ENCODE data around the gene PRKCQ. TPM values are rescaled to one million over a fixed set of nuclear protein-coding genes. Genes with fewer than 3 reads are reported as not detected.
A peak's percentile ranks its signal among the peaks of the same experiment; 100 is the strongest.

The PRKCQ gene
- polyA plus RNA-seq, 10 donors, result 8.4 to 18.1 (median 13.5) TPM

- DNase-seq, result no peak
These were observed 57.8 kb downstream of the PRKCQ start for GRCh38 chr10:6522230-6522629.

DNA sequence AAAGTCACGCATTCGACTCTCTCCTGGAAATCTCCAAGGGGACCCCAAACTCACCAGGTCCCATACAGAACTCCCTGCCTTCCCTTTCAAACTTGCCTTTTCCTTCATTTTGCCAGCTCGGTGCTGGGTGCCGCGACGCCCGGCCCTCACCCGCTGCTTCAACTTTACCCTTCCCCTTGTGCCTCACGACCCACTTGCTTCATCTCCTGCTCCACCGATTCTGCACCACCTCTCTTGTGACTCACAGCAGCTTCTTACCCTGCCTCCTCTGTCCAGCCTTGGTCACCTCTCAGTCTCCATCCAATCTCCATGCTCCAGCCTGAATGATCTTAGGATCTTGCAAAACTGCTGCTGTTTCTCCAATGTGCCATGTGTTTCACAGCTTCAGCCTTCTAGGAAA lies 59.9 kb downstream of the PRKCQ start:
- DNase-seq, result no peak

DNA sequence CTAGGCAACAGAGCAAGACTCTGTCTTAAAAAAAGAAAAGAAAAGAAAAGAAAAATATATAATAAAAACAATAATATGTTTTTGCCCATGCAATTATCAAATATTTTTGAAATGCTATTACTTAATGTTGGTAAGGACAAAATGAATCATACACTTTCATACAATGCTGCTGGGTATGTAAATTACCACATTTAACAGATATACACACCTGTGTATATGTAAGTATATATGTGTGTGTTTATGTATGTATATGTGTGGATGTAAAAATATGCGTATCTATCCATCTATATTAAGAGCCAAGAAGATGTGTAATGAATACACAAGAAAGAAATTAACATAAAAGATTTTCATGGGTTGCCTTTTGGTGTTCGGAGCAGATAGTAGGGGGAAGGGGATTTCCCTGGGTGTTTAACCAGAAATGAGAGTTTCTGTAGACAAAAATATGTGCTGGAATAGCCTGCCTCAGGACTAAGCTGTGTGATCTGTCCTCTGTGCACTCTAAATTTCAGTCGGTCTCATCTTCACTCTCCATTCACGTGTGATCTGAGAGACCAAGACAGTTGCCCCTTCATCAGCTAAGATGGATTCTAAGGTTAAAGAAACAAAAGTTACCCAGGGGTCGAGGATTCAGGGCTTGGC lies 61.2 kb downstream of the PRKCQ start:
- DNase-seq, result no peak

- DNase-seq, result no peak
These were observed 63.2 kb downstream of the PRKCQ start for GRCh38 chr10:6516929-6517284.

- no peak for DNase-seq
These were observed 63.7 kb downstream of the PRKCQ start for GRCh38 chr10:6516281-6516928.

DNA sequence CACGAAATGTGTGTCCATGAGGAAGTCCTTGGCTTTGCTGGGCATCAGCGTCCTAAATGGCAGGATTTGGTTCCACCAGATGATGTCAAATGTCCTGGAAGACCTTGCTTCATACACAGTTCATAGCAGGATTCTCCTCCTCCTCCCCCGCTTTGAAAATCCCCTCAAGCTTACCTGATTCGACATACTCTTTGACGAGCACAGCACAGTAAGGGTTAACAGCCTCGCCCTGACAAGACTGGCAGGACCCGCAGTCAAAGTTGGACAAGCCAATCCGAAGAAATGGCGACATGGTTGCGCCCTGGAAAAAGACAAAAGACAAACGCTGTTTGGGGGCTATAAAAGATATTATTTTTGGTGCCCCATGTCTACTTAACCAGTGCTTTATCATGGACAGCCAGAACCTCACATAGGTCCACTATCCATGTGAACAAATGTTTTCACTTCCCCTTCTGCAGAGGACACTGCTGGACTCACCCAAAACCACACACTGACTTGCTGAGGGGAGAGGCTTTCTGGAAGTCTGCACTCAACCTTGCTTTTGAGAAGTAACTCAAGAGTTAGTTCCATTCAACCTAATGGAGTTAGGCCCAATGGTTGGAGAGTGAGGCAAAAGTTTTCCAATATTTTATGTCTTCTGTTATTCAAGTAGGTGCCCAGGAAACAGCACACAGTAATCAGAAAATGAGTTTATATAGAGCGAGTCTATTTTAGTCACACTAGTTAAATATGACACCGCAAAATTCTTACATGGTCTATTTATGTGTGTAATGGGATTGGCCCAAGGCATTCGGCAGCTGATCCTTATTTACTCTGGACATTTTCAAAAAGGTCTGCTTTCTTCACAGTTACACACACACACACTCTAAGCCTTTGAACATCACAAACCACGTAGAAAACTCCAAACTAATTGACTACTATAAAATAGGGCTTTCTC lies 65.0 kb downstream of the PRKCQ start:
- peak in 2 of 3 donors; percentile 18 for DNase-seq

GRCh38 chr10:6514180-6514579 lies 65.9 kb downstream of the PRKCQ start:
- DNase-seq, result peak in 1 of 3 donors; percentile 9

- DNase-seq, result no peak
These were observed 66.6 kb downstream of the PRKCQ start for GRCh38 chr10:6513476-6513875.

- no peak for DNase-seq
These were observed 67.9 kb downstream of the PRKCQ start for GRCh38 chr10:6512182-6512581.

DNA sequence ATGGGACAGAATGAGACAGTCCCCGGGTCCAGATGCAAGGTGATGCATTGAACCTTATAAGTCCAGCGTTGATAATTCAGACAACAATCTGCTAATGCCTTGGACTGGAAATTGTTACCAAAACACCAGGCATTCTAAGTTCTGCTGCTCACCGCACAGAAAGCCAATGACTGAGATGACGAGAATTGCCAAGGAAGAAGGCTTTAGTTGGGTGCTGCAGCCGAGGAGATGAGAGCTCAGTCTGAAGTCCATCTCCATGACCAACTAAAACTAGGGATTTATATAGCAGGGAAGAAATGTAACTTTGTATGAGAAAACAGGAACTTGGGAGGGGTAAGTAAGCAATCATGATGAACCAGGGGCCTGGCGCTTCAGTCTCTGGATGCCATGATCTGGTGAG lies 68.7 kb downstream of the PRKCQ start:
- DNase-seq, result no peak

DNA sequence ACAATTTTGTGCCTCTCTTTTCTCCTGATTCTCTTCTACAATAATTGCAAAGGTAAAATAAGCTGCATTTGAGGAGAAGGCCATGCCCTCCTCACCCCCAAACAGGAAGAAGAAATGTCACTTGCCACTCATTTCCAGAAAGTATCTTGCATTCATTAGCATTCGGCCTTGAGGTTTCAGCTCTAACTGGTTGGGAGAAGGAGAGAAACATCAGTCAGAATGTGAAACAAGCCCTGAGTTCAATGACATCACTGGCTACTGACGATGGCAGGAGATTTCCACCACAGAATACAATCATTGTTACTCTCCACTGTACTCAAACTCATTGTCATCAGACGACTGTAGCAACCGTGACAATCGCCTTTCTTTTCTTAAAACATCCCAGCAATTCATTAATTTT lies 72.8 kb downstream of the PRKCQ start:
- no peak for DNase-seq

- DNase-seq, result no peak
These were observed 74.8 kb downstream of the PRKCQ start for GRCh38 chr10:6505300-6505699.

- DNase-seq, result no peak
These were observed 75.8 kb downstream of the PRKCQ start for GRCh38 chr10:6504296-6504695.

DNA sequence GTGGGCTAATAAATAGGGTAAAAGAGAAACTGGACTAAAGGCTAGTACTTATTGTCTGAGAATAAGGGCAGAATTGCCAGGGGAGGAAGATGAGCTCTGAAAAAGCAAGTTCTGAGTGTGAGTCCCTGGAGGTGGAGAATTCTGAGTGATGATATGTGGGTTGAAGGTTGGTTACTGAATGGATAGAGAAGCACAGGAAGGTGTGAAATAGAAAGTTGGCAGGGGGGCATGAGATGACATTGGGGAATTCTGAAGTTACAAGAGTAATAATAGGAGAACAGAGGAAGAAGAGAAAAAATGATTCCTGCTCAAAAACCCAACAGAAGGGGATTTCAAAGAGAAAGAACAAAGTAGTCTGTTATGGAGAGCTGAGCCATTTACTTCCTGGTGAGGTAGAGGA lies 76.9 kb downstream of the PRKCQ start:
- no peak for DNase-seq

- no peak for DNase-seq
These were observed 78.1 kb downstream of the PRKCQ start for GRCh38 chr10:6501931-6502330.

DNA sequence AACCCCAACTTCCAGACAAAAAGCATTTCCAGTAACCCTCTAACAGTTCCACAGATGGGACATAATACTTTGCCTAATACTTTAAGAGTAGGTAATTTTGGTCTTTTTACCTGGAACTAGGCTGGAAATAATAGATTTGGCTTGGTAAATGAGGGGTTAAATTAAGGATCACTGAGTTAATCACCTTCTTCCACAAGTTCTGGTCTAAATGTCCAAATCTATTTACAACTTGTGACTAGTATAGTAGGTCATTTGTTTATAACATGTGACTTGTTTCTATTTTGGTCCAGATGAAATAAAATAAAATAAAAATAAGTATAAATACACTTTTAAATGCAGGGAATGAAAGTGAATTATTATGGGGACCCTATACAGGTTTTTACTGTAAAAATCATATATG lies 80.1 kb downstream of the PRKCQ start:
- no peak for DNase-seq

DNA sequence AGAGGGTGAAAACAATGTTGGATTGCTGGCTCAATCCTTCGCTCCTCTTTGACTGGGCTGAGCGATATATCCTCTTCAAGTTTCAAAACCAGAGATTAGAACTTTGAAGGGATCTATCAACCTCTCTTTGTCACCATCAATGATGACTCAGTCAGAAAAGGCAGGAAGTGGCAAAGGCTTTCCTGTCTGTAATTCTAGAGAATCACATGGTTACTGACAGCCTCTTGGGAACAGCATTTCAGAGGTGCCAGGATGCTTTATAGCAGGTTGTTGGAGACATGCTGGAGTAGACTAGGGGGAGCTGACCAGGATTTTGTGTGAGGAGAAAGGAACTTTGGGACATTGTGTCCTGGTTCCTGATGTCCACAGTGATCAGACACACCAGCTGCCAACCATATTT lies 81.3 kb downstream of the PRKCQ start:
- DNase-seq, result no peak

DNA sequence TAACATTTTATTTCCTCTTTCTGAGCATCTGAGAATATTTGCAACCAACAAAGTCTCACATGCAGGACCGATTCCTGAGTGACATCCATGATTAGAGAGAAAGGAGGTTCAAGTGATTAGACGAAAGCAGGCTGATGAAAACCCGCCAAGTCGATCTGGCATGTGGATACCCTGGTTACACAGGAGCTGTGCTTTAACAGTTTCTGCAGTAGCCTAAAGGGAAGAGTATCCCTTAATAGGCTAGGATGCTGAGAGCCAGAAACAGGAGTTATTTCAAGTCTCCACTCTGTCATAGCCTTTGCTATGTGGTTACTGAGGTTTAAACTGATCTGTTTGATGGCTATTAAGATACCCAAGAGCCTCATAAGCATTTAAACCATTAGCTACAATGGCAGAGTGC lies 82.5 kb downstream of the PRKCQ start:
- DNase-seq, result no peak

DNA sequence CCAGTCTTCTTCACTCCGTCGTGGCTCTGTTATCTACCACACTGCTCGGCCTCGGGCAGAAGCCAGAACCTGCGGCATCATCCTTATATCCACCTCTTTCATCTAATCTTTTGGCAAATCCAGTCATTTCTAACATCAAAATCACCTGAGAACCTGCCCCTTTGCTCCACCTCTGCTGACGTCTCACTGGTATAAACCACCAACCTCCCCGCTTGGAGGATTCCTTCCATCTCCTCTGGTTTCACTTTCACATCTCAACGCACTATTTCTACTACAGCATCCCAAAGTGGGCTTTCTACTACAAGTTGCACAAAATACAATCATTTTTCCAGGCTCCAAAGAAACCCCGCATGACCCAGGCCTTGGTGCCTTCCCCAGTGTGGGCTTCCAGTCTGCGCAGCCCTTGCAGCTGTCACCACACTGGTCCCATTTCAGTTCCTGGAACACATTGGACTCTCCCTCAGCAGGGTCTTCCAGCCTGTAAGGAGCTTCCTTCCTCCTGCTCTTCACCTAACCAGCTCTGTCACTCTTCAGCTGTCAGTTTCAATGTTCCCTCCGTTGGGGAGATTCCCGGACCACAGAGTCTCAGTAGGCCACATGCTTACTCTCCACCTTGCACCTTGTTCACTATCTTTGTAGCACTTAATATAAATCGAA lies 85.0 kb downstream of the PRKCQ start:
- DNase-seq, result no peak

GRCh38 chr10:6494442-6494819 lies 85.6 kb downstream of the PRKCQ start:
- no peak for DNase-seq

DNA sequence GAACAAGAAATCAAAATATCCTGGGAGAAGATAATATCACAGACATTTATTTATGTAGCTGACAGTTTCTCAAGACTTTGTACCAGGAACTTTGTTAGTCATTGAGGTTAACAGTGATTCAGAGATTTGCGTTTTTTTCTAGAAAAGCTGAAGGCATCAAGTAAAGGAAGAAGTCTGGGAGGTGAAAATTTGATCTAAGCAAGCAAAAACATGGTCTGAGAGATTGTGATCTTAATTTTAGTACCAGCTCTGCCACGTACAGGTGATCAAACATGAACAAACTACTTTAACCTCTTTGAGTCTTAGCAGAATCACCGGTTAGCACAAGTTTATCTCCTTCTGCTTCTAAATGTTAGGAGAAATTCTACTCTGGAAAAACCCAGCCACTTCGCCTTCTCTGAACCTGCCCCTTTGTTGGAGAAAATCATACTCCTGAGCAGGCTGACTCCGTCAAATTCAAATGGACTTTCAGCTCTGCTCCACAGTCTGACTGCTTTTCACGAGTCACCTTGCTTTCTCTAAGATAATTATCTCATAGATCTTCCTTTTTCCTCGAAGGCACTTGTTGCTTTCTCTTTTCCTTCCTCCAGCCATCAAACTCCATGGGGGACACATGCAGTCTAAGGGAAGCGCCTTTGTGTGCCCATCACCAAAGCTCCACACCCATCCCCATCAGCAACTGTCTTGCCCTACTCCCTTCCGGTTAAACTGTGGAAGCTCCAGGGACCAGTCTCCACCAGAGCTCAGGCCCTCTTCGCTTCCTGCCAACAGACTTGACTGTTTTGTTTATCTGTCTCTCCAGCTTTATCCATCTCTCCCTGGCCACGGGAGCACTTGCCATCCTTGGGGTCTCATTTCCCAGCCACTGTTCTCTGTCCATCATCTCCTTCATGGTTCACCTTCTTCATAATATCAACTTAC lies 86.3 kb downstream of the PRKCQ start:
- DNase-seq, result no peak
